ENCODE measurements around the gene BICC1. TPM values are rescaled to one million over a fixed set of nuclear protein-coding genes. Genes with fewer than 3 reads are reported as not detected.

Gene BICC1
- total RNA-seq, 1 experiment from 2014 or later: not detected

DNA sequence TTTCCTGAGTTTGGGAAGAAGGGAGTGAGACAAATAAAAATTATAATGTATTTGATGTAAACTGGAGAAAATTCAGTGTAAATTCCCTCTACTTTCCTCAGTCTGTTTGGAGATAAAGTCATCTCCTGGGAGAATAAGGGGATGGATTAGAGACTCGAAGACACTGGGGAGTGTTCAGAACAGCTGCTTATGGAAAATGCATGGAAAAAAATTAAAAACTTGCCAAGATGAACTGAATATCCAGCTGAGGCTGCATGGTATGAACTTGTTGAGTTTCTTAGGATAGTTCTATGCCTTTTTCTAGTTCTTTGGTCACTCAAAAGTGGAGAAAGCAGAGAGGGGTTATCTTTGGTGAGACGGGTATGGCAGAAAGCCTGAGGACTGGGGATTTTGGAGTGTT is 210.5 kb downstream of the BICC1 start:
- Histone ChIP-seq H3K27ac (ENCODE audit: low read depth, low read length) (no peak overlapping the region), H2AFZ (ENCODE audit: low read depth, low read length, poor library complexity, severe bottlenecking) (no peak overlapping the region), H3K27me3 (ENCODE audit: insufficient read depth, low read length) (peaks cover 16% of the 10 kb centered on the region; the same call in 1 of the 2 replicates), H3K9me3 (ENCODE audit: control insufficient read depth in 1 of 2, insufficient read depth in 1 of 2, low read depth in 1 of 2, low read length in 2 of 2) (no peaks in the 10 kb centered on the region), H3K9ac (ENCODE audit: low read length) (no peak overlapping the region), H3K36me3 (ENCODE audit: control insufficient read depth in 1 of 2, insufficient read depth in 2 of 2, low read length in 2 of 2) (no peaks in the 10 kb centered on the region), H3K79me2 (ENCODE audit: insufficient read depth, low read length) (no peaks in the 10 kb centered on the region), H3K9me2 (ENCODE audit: insufficient read depth) (no peaks in the 10 kb centered on the region), H3K4me3 (replicated peaks in 1 of 2; ENCODE audit: low read depth in 1 of 2, low read length in 2 of 2) (no peak overlapping the region), H3K4me1 (ENCODE audit: control insufficient read depth in 1 of 2, insufficient read depth in 2 of 2, low read length in 2 of 2) (no peaks in the 10 kb centered on the region), H4K20me1 (ENCODE audit: insufficient read depth) (no peaks in the 10 kb centered on the region), H3K4me2 (ENCODE audit: low read length) (no peak overlapping the region)
- RAD21 ChIA-PET (ENCODE audit: low non-redundant PET in 1 of 2, low total read pairs in 2 of 2, uncharacterized antibody in 2 of 2, unreplicated experiment in 2 of 2): no interaction called here
- ATAC-seq (no peak), DNase-seq (ENCODE audit: low read depth, low spot score) (no peak)
- POLR2A ChIA-PET: no interaction called here
- no TSS peak for BruUV-seq (replicated peaks)
- no peak for TF ChIP-seq SP1 (IDR thresholded peaks at IDR 0.05; ENCODE audit: low read depth)
- TF ChIP-seq, protein P1, sequence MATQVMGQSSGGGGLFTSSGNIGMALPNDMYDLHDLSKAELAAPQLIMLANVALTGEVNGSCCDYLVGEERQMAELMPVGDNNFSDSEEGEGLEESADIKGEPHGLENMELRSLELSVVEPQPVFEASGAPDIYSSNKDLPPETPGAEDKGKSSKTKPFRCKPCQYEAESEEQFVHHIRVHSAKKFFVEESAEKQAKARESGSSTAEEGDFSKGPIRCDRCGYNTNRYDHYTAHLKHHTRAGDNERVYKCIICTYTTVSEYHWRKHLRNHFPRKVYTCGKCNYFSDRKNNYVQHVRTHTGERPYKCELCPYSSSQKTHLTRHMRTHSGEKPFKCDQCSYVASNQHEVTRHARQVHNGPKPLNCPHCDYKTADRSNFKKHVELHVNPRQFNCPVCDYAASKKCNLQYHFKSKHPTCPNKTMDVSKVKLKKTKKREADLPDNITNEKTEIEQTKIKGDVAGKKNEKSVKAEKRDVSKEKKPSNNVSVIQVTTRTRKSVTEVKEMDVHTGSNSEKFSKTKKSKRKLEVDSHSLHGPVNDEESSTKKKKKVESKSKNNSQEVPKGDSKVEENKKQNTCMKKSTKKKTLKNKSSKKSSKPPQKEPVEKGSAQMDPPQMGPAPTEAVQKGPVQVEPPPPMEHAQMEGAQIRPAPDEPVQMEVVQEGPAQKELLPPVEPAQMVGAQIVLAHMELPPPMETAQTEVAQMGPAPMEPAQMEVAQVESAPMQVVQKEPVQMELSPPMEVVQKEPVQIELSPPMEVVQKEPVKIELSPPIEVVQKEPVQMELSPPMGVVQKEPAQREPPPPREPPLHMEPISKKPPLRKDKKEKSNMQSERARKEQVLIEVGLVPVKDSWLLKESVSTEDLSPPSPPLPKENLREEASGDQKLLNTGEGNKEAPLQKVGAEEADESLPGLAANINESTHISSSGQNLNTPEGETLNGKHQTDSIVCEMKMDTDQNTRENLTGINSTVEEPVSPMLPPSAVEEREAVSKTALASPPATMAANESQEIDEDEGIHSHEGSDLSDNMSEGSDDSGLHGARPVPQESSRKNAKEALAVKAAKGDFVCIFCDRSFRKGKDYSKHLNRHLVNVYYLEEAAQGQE (IDR thresholded peaks at IDR 0.05; ENCODE audit: low read depth): no peak
- TF ChIP-seq ELF1 (IDR thresholded peaks at IDR 0.05; ENCODE audit: borderline replicate concordance, low read depth): no peak
- no peak for TF ChIP-seq JUND (IDR thresholded peaks at IDR 0.05)
- TF ChIP-seq SRF (IDR thresholded peaks at IDR 0.05; ENCODE audit: low read depth): no peak
- TF ChIP-seq CBX3 (IDR thresholded peaks at IDR 0.05; ENCODE audit: low read depth): no peak
- TF ChIP-seq SIN3A (IDR thresholded peaks at IDR 0.05; ENCODE audit: low read depth): no peak
- TF ChIP-seq CEBPB (IDR thresholded peaks at IDR 0.05; ENCODE audit: low read depth): no peak
- no peak for TF ChIP-seq ZNF274 (IDR thresholded peaks at IDR 0.05; ENCODE audit: low read depth, low read length)
- no peak for TF ChIP-seq POLR2A (IDR thresholded peaks at IDR 0.05; ENCODE audit: borderline replicate concordance, extremely low read depth, insufficient read depth, insufficient read length)
- TF ChIP-seq RAD21 (IDR thresholded peaks at IDR 0.05; ENCODE audit: low read depth): no peak
- no peak for TF ChIP-seq ZFX (IDR thresholded peaks at IDR 0.05)
- TF ChIP-seq, protein P2, sequence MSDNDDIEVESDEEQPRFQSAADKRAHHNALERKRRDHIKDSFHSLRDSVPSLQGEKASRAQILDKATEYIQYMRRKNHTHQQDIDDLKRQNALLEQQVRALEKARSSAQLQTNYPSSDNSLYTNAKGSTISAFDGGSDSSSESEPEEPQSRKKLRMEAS (IDR thresholded peaks at IDR 0.05): no peak
- TF ChIP-seq, protein P3, sequence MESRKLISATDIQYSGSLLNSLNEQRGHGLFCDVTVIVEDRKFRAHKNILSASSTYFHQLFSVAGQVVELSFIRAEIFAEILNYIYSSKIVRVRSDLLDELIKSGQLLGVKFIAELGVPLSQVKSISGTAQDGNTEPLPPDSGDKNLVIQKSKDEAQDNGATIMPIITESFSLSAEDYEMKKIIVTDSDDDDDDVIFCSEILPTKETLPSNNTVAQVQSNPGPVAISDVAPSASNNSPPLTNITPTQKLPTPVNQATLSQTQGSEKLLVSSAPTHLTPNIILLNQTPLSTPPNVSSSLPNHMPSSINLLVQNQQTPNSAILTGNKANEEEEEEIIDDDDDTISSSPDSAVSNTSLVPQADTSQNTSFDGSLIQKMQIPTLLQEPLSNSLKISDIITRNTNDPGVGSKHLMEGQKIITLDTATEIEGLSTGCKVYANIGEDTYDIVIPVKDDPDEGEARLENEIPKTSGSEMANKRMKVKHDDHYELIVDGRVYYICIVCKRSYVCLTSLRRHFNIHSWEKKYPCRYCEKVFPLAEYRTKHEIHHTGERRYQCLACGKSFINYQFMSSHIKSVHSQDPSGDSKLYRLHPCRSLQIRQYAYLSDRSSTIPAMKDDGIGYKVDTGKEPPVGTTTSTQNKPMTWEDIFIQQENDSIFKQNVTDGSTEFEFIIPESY (IDR thresholded peaks at IDR 0.05; ENCODE audit: extremely low read depth, insufficient replicate concordance, low read length): no peak
- TF ChIP-seq FOSL1 (IDR thresholded peaks at IDR 0.05; ENCODE audit: low read depth): no peak
- no peak for TF ChIP-seq YY1 (IDR thresholded peaks at IDR 0.05; ENCODE audit: extremely low read depth, insufficient replicate concordance, low read depth, low read length)
- TF ChIP-seq EGR1 (IDR thresholded peaks at IDR 0.05; ENCODE audit: low read depth): no peak
- no peak for TF ChIP-seq TCF7L2 (IDR thresholded peaks at IDR 0.05; ENCODE audit: borderline replicate concordance, extremely low read depth, insufficient read depth, insufficient read length)
- TF ChIP-seq, protein P4, sequence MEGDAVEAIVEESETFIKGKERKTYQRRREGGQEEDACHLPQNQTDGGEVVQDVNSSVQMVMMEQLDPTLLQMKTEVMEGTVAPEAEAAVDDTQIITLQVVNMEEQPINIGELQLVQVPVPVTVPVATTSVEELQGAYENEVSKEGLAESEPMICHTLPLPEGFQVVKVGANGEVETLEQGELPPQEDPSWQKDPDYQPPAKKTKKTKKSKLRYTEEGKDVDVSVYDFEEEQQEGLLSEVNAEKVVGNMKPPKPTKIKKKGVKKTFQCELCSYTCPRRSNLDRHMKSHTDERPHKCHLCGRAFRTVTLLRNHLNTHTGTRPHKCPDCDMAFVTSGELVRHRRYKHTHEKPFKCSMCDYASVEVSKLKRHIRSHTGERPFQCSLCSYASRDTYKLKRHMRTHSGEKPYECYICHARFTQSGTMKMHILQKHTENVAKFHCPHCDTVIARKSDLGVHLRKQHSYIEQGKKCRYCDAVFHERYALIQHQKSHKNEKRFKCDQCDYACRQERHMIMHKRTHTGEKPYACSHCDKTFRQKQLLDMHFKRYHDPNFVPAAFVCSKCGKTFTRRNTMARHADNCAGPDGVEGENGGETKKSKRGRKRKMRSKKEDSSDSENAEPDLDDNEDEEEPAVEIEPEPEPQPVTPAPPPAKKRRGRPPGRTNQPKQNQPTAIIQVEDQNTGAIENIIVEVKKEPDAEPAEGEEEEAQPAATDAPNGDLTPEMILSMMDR (IDR thresholded peaks at IDR 0.05 in 2 of 3, conservative IDR thresholded peaks at IDR 0.05 in 1 of 3; ENCODE audit: borderline replicate concordance in 1 of 3, insufficient read depth in 1 of 3, low read depth in 2 of 3, low read length in 2 of 3): no peak
- TF ChIP-seq, protein P5, sequence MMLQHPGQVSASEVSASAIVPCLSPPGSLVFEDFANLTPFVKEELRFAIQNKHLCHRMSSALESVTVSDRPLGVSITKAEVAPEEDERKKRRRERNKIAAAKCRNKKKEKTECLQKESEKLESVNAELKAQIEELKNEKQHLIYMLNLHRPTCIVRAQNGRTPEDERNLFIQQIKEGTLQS (IDR thresholded peaks at IDR 0.05): no peak
- intact Hi-C loops (cut with micrococcal nuclease): no loop called here
- CTCF ChIA-PET: no interaction called here
